Astrocyte (in vitro differentiated cells and primary cell): ENCODE data around the gene DIRAS1. TPM values are rescaled to one million over a fixed set of nuclear protein-coding genes. Genes with fewer than 3 reads are reported as not detected.

Source experiments
- DNase-seq: peaks from one replicate; pipeline ENCODE4 v3.0.0-alpha.2; 2010; ENCODE audit warnings: low read depth
- FAIRE-seq: peaks from 2 replicates; lab custom pipeline; 2011; peaks lifted over from hg19 to GRCh38; lab: Jason Lieb, UNC
- H2AFZ ChIP-seq: 2 replicates; pipeline ENCODE4 v1.6.0; 2012; ENCODE audit warnings: low read depth, low read length, inconsistent platforms
- H3K27ac ChIP-seq: 2 replicates; pipeline ENCODE4 v1.5.1; 2011; ENCODE audit warnings: low read depth, low read length, inconsistent platforms
- H3K27me3 ChIP-seq: 2 replicates; pipeline ENCODE4 v1.6.0; 2011; ENCODE audit warnings: low read length, inconsistent platforms; ENCODE audit not compliant: insufficient read depth
- H3K36me3 ChIP-seq: 2 replicates; pipeline ENCODE4 v1.5.1; 2011; ENCODE audit warnings: low read length, inconsistent platforms; ENCODE audit not compliant: insufficient read depth
- H3K4me1 ChIP-seq: 2 replicates; pipeline ENCODE4 v1.5.1; 2011; ENCODE audit warnings: low read length, inconsistent platforms; ENCODE audit not compliant: insufficient read depth
- H3K4me2 ChIP-seq: 2 replicates; pipeline ENCODE4 v1.6.0; 2012; ENCODE audit warnings: low read length, inconsistent platforms
- H3K4me3 ChIP-seq: 2 replicates; pipeline ENCODE4 v1.5.1; 2011; ENCODE audit warnings: low read depth, mild to moderate bottlenecking, low read length, inconsistent platforms; ENCODE audit not compliant: insufficient read depth
- H3K79me2 ChIP-seq: 2 replicates; pipeline ENCODE4 v1.6.0; 2012; ENCODE audit warnings: mild to moderate bottlenecking, low read length, inconsistent platforms; ENCODE audit not compliant: insufficient read depth
- H3K9ac ChIP-seq: 2 replicates; pipeline ENCODE4 v1.6.0; 2012; ENCODE audit warnings: mild to moderate bottlenecking, low read length, inconsistent platforms
- H3K9me3 ChIP-seq: 2 replicates; pipeline ENCODE4 v1.5.1; 2012; ENCODE audit warnings: low read depth, mild to moderate bottlenecking, low read length, inconsistent platforms; ENCODE audit not compliant: insufficient read depth
- H4K20me1 ChIP-seq: 2 replicates; pipeline ENCODE4 v1.6.0; 2012; ENCODE audit warnings: low read length, inconsistent platforms; ENCODE audit not compliant: insufficient read depth
- H3K27ac Mint-ChIP-seq: one replicate; pipeline ENCODE4 v1.8.0; 2021; ENCODE audit warnings: mild to moderate bottlenecking, mixed read lengths; ENCODE audit not compliant: unreplicated experiment
- H3K27me3 Mint-ChIP-seq: one replicate; pipeline ENCODE4 v1.8.0; 2021; ENCODE audit warnings: low read depth, mixed read lengths; ENCODE audit not compliant: unreplicated experiment
- H3K36me3 Mint-ChIP-seq: one replicate; pipeline ENCODE4 v1.8.0; 2021; ENCODE audit warnings: low read depth, mixed read lengths; ENCODE audit not compliant: unreplicated experiment
- H3K4me1 Mint-ChIP-seq: one replicate; pipeline ENCODE4 v1.8.0; 2021; ENCODE audit warnings: low read depth, mixed read lengths; ENCODE audit not compliant: unreplicated experiment
- H3K4me3 Mint-ChIP-seq: one replicate; pipeline ENCODE4 v1.8.0; 2021; ENCODE audit warnings: mild to moderate bottlenecking, moderate library complexity, mixed read lengths; ENCODE audit not compliant: unreplicated experiment
- H3K9me3 Mint-ChIP-seq: one replicate; pipeline ENCODE4 v1.8.0; 2021; ENCODE audit warnings: mild to moderate bottlenecking, mixed read lengths; ENCODE audit not compliant: unreplicated experiment
- EZH2 ChIP-seq: IDR thresholded peaks from 2 replicates; pipeline ENCODE4 v1.6.1; 2012; ENCODE audit warnings: mild to moderate bottlenecking, low read length, inconsistent platforms; ENCODE audit not compliant: insufficient read depth
- total RNA-seq: library from RNA; stranded (reverse); gene quantifications from 2 replicates; pipeline ENCODE4 v1.2.1, GENCODE V29; 2021
- TF ChIP-seq, protein P1 (sequence below): IDR thresholded peaks from 2 replicates; pipeline ENCODE4 v1.5.1; 2011; ENCODE audit warnings: low read depth, mild to moderate bottlenecking, inconsistent platforms, low read length, moderate library complexity; ENCODE audit not compliant: insufficient read depth

DIRAS1 gene
- total RNA-seq, 1 donor from 2014 or later: 5.9 TPM

DNA sequence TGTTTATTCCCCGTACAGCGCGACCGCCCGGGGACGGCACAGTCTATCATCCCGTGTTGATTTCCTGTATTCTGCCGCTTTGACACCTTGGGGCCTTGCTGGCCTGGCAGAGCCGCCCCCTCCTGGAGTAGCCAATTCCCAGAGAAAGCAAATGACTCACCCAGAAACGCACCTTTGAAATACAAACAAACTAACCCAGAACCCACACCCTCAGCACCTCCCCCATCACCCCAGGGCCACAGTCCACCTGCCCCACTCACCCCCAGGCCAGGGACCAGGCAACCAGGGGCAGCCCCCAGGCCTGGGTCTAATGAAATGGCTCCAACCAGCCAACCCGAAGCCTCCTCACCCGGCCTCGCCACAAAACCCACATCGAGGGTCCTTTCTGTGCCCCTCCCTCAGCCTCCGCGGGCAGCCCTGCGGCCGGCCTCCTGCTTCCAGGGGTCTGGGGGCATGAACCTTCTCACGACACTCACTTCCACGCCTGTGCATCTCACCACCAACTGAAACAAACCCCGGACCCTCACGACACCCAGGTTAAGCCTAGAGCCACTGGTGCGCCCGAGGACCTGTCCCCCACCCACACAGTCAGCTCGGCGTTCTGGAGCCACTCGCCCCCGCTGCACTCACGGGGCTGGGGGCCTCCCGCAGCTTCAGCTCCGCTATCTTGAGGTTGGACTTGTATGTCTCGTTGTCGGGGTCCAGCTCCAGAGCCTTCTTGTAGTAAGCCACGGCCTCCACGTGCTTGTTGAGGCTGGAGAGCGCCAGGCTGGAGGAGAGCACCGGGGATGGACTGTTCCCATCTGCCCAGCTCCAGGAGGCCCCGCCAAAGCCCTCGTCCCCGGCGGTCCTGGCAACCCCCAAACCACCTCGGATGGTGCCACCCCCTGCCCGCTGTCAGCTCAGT lies 41.0 kb upstream of the DIRAS1 start:
- DNase-seq (no peak), FAIRE-seq (no peak)
- H3K79me2 ChIP-seq: no peaks in the 10 kb centered on the region
- Mint-ChIP-seq H3K27me3 (no peaks in the 10 kb centered on the region), H3K4me1 (no peaks in the 10 kb centered on the region), H3K4me3 (no peak overlapping the region), H3K27ac (no peak overlapping the region), H3K36me3 (peaks cover 9% of the 10 kb centered on the region), H3K9me3 (no peaks in the 10 kb centered on the region)
- H3K9ac ChIP-seq: no peak overlapping the region
- no peak overlapping the region for H3K27ac ChIP-seq
- H3K36me3 ChIP-seq: peaks cover 6% of the 10 kb centered on the region
- H3K27me3 ChIP-seq: no peaks in the 10 kb centered on the region
- no peak overlapping the region for H2AFZ ChIP-seq
- no peaks in the 10 kb centered on the region for H3K4me1 ChIP-seq
- no peak overlapping the region for H3K4me3 ChIP-seq
- TF ChIP-seq, protein P1, sequence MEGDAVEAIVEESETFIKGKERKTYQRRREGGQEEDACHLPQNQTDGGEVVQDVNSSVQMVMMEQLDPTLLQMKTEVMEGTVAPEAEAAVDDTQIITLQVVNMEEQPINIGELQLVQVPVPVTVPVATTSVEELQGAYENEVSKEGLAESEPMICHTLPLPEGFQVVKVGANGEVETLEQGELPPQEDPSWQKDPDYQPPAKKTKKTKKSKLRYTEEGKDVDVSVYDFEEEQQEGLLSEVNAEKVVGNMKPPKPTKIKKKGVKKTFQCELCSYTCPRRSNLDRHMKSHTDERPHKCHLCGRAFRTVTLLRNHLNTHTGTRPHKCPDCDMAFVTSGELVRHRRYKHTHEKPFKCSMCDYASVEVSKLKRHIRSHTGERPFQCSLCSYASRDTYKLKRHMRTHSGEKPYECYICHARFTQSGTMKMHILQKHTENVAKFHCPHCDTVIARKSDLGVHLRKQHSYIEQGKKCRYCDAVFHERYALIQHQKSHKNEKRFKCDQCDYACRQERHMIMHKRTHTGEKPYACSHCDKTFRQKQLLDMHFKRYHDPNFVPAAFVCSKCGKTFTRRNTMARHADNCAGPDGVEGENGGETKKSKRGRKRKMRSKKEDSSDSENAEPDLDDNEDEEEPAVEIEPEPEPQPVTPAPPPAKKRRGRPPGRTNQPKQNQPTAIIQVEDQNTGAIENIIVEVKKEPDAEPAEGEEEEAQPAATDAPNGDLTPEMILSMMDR: no peak
- TF ChIP-seq EZH2: no peak
- H3K9me3 ChIP-seq: no peaks in the 10 kb centered on the region
- no peak overlapping the region for H3K4me2 ChIP-seq
- H4K20me1 ChIP-seq: peaks cover 10% of the 10 kb centered on the region

DNA sequence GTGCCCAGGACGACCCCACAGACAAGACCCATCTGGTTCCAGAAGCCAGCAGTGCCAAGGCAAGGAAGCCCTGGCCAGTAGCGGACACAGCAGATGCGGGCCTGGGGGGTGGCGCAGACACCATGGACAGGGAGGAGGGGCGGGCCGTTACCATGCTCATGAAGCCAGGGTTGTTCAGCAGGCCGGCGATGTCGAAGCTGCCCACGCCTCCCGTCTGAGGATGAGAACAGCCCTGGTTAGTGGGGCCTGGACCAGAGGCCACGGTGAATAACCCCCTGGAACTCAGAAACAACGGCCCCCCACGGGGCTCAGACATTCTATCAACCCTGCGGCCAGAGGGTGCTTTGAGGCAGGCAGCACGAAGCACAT lies 40.1 kb upstream of the DIRAS1 start:
- Histone ChIP-seq H3K4me1 (no peaks in the 10 kb centered on the region), H3K4me3 (no peak overlapping the region), H3K4me2 (no peak overlapping the region), H4K20me1 (peaks cover 10% of the 10 kb centered on the region), H2AFZ (no peak overlapping the region), H3K27me3 (no peaks in the 10 kb centered on the region), H3K79me2 (no peaks in the 10 kb centered on the region), H3K9ac (no peak overlapping the region), H3K9me3 (no peaks in the 10 kb centered on the region), H3K36me3 (peaks cover 6% of the 10 kb centered on the region), H3K27ac (no peak overlapping the region)
- Mint-ChIP-seq H3K36me3 (peaks cover 7% of the 10 kb centered on the region), H3K4me3 (no peak overlapping the region), H3K4me1 (no peaks in the 10 kb centered on the region), H3K27ac (no peak overlapping the region), H3K9me3 (no peaks in the 10 kb centered on the region), H3K27me3 (no peaks in the 10 kb centered on the region)
- TF ChIP-seq, protein P1: no peak
- TF ChIP-seq EZH2: no peak
- FAIRE-seq: no peak
- no peak for DNase-seq

DNA sequence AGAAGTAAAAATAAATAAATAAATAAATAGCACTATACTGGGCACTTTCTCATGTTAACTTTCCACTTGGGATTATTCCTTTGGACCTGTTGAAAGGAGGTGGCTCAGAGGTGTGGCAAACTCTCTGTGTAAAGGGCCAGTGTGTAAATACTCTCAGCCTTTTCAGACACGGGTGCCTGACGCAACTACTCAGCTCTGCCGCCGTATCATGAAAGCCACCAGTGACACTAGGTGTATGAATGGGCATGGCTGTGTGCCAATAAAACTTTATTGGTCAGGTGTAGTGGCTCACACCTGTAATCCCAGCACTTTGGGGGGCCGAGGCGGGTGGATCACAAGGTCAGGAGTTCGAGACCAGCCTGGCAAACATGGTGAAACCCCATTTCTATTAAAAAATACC lies 38.8 kb upstream of the DIRAS1 start:
- no peaks in the 10 kb centered on the region for H3K27me3 Mint-ChIP-seq
- Histone ChIP-seq H2AFZ (no peak overlapping the region), H3K79me2 (no peaks in the 10 kb centered on the region), H3K27me3 (no peaks in the 10 kb centered on the region), H3K4me1 (no peaks in the 10 kb centered on the region), H3K9ac (no peak overlapping the region), H3K9me3 (no peaks in the 10 kb centered on the region), H3K4me2 (no peak overlapping the region), H3K27ac (no peak overlapping the region), H4K20me1 (peaks cover 10% of the 10 kb centered on the region), H3K36me3 (peaks cover 6% of the 10 kb centered on the region), H3K4me3 (no peak overlapping the region)
- H3K4me3 Mint-ChIP-seq: no peak overlapping the region
- TF ChIP-seq, protein P1: no peak
- no peak for TF ChIP-seq EZH2
- H3K36me3 Mint-ChIP-seq: peaks cover 7% of the 10 kb centered on the region
- DNase-seq (no peak), FAIRE-seq (no peak)
- H3K27ac Mint-ChIP-seq: no peak overlapping the region
- H3K4me1 Mint-ChIP-seq: no peaks in the 10 kb centered on the region
- no peaks in the 10 kb centered on the region for H3K9me3 Mint-ChIP-seq
